PC-3 (cell line): Measurements from ENCODE around the gene LTN1.

Experiments used
- CTCF ChIP-seq: fragments of 300-600 bp; sonication (generic); conservative IDR thresholded peaks from 2 replicates; pipeline ENCODE4 v1.5.1; 2017; ENCODE audit warnings: antibody characterized with exemption, low read depth, mild to moderate bottlenecking, low read length
- EZH2 ChIP-seq: fragments of 300-600 bp; sonication (generic); IDR thresholded peaks from one replicate; pipeline ENCODE4 v1.6.1; 2017; ENCODE audit warnings: antibody characterized with exemption, mild to moderate bottlenecking, low read length; ENCODE audit not compliant: unreplicated experiment
- EZH2phosphoT487 ChIP-seq: fragments of 300-600 bp; sonication (generic); IDR thresholded peaks from 2 replicates; pipeline ENCODE4 v1.6.1; 2018; ENCODE audit warnings: mild to moderate bottlenecking, antibody characterized with exemption, low read length, borderline replicate concordance

DNA sequence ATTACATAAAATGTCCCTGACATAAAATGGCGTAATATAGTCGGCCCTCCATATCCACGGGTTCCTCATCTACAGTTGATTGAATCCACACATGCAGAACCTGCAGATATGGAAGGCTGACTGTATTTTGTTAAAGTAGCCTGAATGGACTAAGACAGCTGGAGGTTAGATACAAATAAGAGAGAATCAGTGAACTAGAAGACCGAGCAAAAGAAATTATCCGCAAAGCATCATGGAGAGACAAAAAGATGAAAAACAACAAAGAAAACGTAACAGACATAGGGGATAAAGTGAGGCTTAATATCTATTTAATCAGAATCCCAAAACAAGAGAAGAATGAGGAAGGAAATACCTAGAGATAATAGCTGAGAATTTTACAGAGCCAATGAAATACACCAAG, 20.3 kb downstream of the LTN1 start:
- TF ChIP-seq CTCF, result no peak
- TF ChIP-seq EZH2, result no peak
- no peak for TF ChIP-seq EZH2phosphoT487
